WTC11 (cell line): ENCODE results near the gene LIFR.

Experiments used
- ATF1 ChIP-seq: sonication (generic); formaldehyde crosslinking; IDR thresholded peaks from 2 replicates; pipeline ENCODE4 v1.8.1; 2023; ENCODE audit warnings: mild to moderate bottlenecking, moderate library complexity, missing genetic modification reagents
- CTCF ChIP-seq: fragments of 200-600 bp; IDR thresholded peaks from 2 replicates; pipeline ENCODE4 v1.8.0; 2022; ENCODE audit warnings: antibody characterized with exemption
- NFYB ChIP-seq: sonication (generic); formaldehyde crosslinking; conservative IDR thresholded peaks from 2 replicates; pipeline ENCODE4 v1.8.0; 2022; ENCODE audit warnings: low read depth, missing genetic modification reagents
- NR2C2 ChIP-seq: sonication (generic); formaldehyde crosslinking; IDR thresholded peaks from 2 replicates; pipeline ENCODE4 v1.8.0; 2022; ENCODE audit warnings: mild to moderate bottlenecking, missing genetic modification reagents
- NR3C1 ChIP-seq: sonication (generic); formaldehyde crosslinking; conservative IDR thresholded peaks from 2 replicates; pipeline ENCODE4 v1.8.1; 2023; ENCODE audit warnings: low read depth, mild to moderate bottlenecking, missing genetic modification reagents
- SMAD3 ChIP-seq: sonication (generic); formaldehyde crosslinking; IDR thresholded peaks from 2 replicates; pipeline ENCODE4 v1.8.0; 2022; ENCODE audit warnings: missing genetic modification reagents, mild to moderate bottlenecking, borderline replicate concordance

GRCh38 chr5:38579105-38579504 is 22.7 kb upstream of the LIFR start:
- TF ChIP-seq NR3C1 (no peak), SMAD3 (CRISPR knock-in tag) (no peak), CTCF (no peak), NR2C2 (CRISPR knock-in tag) (no peak), ATF1 (CRISPR knock-in tag) (no peak), NFYB (CRISPR knock-in tag) (no peak)
